ENCODE results near the gene OSER1.

Gene OSER1

DNA sequence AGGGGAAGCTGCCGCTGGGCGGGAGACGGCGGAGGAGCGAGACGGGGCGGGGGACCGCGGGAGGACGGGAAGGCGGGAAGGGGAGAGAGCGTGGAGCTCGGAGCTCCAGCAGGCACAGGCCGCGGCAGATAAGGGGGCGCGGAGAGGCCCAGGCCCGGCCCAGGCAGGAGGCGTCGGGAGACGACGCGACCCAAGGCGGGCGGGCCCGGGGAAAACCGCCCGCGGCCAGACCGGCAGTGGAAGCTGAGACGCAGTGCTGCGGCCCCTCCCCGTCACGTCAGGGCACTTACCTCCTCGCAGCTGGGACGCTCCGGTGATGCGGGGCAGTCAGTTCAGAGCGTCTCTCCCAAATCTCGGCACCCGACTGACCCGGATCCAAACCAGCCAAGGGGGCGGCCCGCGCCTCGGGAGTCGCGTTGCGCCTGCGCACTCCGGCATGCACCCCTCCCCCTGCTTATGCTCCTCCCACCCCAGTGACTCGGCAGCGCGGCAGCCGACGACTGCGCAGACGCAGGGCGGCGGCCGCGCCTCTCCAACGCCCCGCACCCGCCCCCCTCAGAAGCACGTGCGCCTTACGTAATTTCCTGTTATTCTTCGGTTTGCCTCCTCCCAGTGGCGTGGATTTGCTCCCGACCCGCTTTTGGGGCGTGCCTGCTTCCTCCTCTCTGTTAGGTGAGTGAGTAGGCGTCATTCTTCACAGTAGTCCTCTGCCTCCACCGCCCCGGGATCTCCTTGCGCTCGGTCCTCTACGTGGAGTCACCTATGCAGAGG lies at the start of gene OSER1:
TSS of gene OSER1 (minus strand) at position 366 of the 771 bp plus-strand sequence. CDS start 3,814 bp downstream, outside the sequence.
- Histone ChIP-seq H3K9me3 (ENCODE audit: control insufficient read depth, insufficient read depth, low read length) (no peaks in the 10 kb centered on the region), H3K27me3 (ENCODE audit: control insufficient read depth, insufficient read depth, low read length) (no peaks in the 10 kb centered on the region), H3K36me3 (ENCODE audit: control insufficient read depth, insufficient read depth, low read length) (peaks cover 4% of the 10 kb centered on the region), H3K4me3 (ENCODE audit: low read depth, low read length) (peak within 1 kb of the TSS; percentile 94), H3K4me1 (ENCODE audit: control insufficient read depth, insufficient read depth, low read length) (peaks cover 11% of the 10 kb centered on the region), H3K9ac (ENCODE audit: low read depth, low read length) (peak within 1 kb of the TSS; percentile 95)

DNA sequence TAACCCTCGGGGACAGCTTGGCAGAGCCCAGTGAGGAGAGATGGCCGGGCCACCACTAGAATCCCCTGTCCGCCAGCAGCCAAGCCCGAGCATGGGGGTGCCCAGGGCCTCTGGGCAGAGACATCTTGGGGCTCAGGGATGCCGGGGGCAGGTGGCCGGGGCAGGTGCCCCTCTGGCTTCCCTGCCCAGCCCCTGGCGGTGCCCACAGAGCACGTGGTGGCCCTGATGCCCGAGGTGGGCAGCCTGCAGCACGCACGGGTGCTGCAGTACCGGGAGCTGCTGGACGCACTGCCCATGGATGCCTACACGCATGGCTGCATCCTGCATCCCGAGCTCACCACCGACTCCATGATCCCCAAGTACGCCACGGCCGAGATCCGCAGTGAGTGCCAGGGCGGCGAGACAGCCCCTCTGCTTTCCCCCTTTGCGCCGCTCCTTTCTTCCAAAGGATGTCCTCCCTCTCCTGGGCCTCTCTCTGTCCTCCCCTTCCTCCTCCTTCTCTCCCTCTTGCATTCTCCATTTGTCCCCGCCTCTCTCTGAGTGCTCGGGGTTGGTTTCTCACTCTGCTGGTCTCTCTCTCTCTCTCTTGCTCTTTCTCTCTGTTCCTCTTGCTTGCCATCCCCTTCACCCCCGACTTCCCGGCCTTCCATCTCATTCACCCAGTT lies 47.8 kb upstream of the OSER1 start:
- H3K4me1 ChIP-seq (ENCODE audit: control insufficient read depth, insufficient read depth, low read length) = no peaks in the 10 kb centered on the region
- no peak overlapping the region for H3K4me3 ChIP-seq (ENCODE audit: low read depth, low read length)
- no peaks in the 10 kb centered on the region for H3K36me3 ChIP-seq (ENCODE audit: control insufficient read depth, insufficient read depth, low read length)
- no peaks in the 10 kb centered on the region for H3K27me3 ChIP-seq (ENCODE audit: control insufficient read depth, insufficient read depth, low read length)
- H3K9ac ChIP-seq (ENCODE audit: low read depth, low read length) = no peak overlapping the region
- H3K9me3 ChIP-seq (ENCODE audit: control insufficient read depth, insufficient read depth, low read length) = no peaks in the 10 kb centered on the region

DNA sequence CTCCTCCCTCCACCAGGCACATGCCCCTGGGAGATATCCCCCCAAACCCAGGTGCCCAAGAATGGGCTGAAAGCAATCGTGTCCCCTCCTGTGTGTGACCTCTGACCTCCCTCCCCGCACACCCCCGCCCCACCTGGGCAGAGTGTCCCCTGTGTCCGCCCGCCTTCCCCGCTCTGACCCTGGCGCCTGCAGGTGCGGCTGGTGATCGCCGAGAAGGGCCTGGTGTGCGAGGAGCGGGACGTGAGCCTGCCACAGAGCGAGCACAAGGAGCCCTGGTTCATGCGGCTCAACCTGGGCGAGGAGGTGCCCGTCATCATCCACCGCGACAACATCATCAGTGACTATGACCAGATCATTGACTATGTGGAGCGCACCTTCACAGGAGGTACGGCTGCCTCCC lies 46.4 kb upstream of the OSER1 start:
- Histone ChIP-seq H3K9me3 (ENCODE audit: control insufficient read depth, insufficient read depth, low read length) (no peaks in the 10 kb centered on the region), H3K4me3 (ENCODE audit: low read depth, low read length) (no peak overlapping the region), H3K36me3 (ENCODE audit: control insufficient read depth, insufficient read depth, low read length) (no peaks in the 10 kb centered on the region), H3K4me1 (ENCODE audit: control insufficient read depth, insufficient read depth, low read length) (no peaks in the 10 kb centered on the region), H3K9ac (ENCODE audit: low read depth, low read length) (no peak overlapping the region), H3K27me3 (ENCODE audit: control insufficient read depth, insufficient read depth, low read length) (no peaks in the 10 kb centered on the region)

DNA sequence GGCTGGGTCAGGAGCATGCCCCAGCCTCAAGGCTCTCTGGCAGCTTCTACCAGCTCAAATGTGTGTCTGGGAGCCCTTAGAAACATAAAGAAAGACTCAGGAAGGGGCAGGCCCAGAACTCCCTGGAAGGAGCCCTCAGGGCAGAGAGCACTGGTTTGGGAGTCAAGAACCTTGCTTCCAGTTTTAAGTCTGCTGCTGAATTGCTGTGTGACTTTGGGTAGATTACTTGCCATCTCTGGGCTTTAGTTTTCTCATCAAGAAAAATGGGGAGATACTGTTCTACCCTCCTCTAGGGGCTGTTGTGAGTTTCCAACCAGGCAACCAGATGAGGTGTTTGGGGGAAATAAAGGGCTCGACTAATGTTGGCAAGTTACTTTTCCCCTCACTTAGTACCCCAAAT lies 45.4 kb upstream of the OSER1 start:
- no peak overlapping the region for H3K9ac ChIP-seq (ENCODE audit: low read depth, low read length)
- no peaks in the 10 kb centered on the region for H3K9me3 ChIP-seq (ENCODE audit: control insufficient read depth, insufficient read depth, low read length)
- H3K4me3 ChIP-seq (ENCODE audit: low read depth, low read length) = no peak overlapping the region

DNA sequence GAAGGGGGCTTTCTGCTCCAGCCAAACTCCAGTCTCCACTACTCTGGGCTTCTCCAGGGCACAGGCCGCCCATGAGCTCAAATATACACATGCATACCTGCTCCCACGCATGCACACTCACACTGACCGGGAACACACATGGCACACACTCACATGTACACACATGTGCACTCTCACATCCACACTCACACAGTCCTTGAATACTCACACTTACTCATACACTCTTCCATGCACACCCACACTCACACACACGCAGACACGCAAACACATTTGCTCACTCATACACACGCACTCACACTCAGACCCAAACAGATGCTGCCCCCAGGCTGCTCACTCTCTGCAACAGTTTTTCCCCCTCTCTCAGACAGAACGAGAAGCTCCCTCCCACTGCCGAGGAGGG lies 43.5 kb upstream of the OSER1 start:
- no peaks in the 10 kb centered on the region for H3K27me3 ChIP-seq (ENCODE audit: control insufficient read depth, insufficient read depth, low read length)
- no peaks in the 10 kb centered on the region for H3K36me3 ChIP-seq (ENCODE audit: control insufficient read depth, insufficient read depth, low read length)
- H3K9me3 ChIP-seq (ENCODE audit: control insufficient read depth, insufficient read depth, low read length) = no peaks in the 10 kb centered on the region
- H3K4me3 ChIP-seq (ENCODE audit: low read depth, low read length) = no peak overlapping the region
- no peaks in the 10 kb centered on the region for H3K4me1 ChIP-seq (ENCODE audit: control insufficient read depth, insufficient read depth, low read length)
- H3K9ac ChIP-seq (ENCODE audit: low read depth, low read length) = no peak overlapping the region

More for the DNA sequence above, 45.4 kb upstream of the OSER1 start:
- no peaks in the 10 kb centered on the region for H3K36me3 ChIP-seq (ENCODE audit: control insufficient read depth, insufficient read depth, low read length)
- no peaks in the 10 kb centered on the region for H3K27me3 ChIP-seq (ENCODE audit: control insufficient read depth, insufficient read depth, low read length)
- no peaks in the 10 kb centered on the region for H3K4me1 ChIP-seq (ENCODE audit: control insufficient read depth, insufficient read depth, low read length)

DNA sequence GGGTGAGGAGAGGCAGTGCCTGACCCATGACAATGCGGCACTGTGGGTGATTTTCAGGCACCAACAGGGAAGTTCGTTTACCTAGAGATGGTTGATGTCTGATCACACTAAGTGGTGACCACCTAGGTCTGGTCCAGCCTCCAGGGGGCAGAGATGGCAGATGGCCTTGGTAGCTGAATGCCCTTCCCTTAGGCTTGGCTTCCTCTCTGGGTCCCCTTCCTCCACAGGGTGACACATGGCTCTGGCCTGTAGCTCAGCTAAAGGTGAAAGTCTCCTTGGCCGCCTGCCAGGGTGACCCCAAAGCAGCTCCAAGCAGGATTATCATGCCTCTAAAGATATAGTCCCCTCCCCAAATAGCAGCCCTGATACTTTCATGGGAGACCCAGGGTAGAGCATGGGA lies 43.0 kb upstream of the OSER1 start:
- Histone ChIP-seq H3K9ac (ENCODE audit: low read depth, low read length) (no peak overlapping the region), H3K36me3 (ENCODE audit: control insufficient read depth, insufficient read depth, low read length) (no peaks in the 10 kb centered on the region), H3K9me3 (ENCODE audit: control insufficient read depth, insufficient read depth, low read length) (no peaks in the 10 kb centered on the region), H3K4me1 (ENCODE audit: control insufficient read depth, insufficient read depth, low read length) (no peaks in the 10 kb centered on the region), H3K27me3 (ENCODE audit: control insufficient read depth, insufficient read depth, low read length) (no peaks in the 10 kb centered on the region), H3K4me3 (ENCODE audit: low read depth, low read length) (no peak overlapping the region)

DNA sequence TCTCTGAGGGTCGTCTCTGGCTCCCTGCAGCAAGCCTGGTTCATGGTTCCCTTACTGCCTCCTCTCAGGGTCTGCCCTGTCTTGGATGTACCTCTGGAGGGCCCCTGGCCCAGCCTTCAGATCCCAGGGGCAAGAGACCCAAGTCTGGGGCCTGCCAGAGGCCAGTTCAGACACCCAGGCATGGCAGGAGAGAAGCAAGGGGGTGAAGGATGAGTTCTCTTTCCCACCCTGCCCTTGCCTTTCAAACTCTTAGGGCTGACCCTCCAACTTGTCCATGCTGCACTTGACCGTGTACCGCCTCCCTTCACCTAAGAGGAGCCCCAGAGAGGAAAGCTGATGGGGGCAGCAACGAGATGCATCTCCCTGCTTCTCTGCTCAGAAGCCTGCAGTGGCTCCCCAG lies 40.7 kb upstream of the OSER1 start:
- Histone ChIP-seq H3K27me3 (ENCODE audit: control insufficient read depth, insufficient read depth, low read length) (peaks cover 5% of the 10 kb centered on the region), H3K4me3 (ENCODE audit: low read depth, low read length) (no peak overlapping the region), H3K9me3 (ENCODE audit: control insufficient read depth, insufficient read depth, low read length) (no peaks in the 10 kb centered on the region), H3K4me1 (ENCODE audit: control insufficient read depth, insufficient read depth, low read length) (peaks cover 5% of the 10 kb centered on the region), H3K36me3 (ENCODE audit: control insufficient read depth, insufficient read depth, low read length) (no peaks in the 10 kb centered on the region), H3K9ac (ENCODE audit: low read depth, low read length) (no peak overlapping the region)

DNA sequence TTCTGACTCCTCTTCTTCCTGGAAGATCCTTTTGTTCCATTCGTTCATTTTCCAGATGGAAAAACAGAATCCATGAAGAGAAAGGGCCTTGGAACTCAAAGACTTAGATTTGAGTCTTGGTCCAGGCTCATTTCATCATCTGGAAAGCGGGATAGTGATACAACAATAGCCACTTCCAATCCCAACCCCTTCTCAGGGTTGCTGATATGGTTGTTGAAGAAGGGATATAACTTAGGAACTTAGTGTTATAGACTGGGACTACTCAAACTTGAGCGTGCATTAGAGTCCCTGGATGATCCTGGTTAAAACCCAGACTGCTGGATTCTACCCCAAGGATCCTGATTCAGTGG lies 37.8 kb upstream of the OSER1 start:
- no peaks in the 10 kb centered on the region for H3K36me3 ChIP-seq (ENCODE audit: control insufficient read depth, insufficient read depth, low read length)

DNA sequence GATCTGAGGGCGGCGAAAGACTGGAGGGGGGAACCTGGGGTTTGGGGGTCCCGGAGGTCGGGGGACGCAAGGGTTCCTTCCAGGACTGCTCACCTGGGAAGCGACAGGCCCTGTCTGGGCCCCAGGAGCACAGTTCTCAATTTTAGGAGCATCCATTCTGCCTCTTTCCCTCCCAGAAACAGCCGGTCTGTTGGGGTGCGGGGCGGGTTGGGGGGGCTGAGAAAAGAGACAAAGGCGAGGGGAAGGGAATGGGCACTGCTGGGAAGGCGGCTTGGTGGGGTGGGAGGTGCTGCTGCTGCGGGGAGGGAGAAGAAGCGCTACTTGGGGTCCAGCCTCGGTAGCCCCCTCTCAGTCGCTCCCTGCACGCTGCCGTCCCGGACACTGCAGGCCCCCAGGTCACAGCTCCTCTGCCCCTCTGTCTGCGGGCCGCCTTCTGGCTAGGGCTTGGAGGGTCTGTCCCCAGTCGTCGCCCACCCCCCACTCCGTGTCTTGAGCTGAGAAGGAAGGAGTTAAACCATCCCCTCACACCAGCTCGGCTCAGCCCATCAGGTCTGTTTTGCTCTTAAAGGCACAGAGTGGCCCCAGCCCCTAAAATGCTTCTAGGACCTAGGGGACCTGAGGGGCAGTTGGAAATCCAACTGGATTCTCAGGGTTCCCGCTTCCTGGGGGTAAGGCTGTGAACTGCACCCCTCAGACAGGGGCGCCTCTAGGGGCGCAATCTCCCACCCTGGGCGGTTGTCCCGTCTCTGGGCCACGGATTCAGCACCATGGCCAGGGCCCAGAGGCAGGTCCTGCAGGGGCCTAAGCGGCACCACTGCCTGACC lies 37.2 kb upstream of the OSER1 start:
- Histone ChIP-seq H3K36me3 (ENCODE audit: control insufficient read depth, insufficient read depth, low read length) (no peaks in the 10 kb centered on the region), H3K27me3 (ENCODE audit: control insufficient read depth, insufficient read depth, low read length) (peaks cover 7% of the 10 kb centered on the region), H3K4me3 (ENCODE audit: low read depth, low read length) (peak overlapping the region; percentile 76), H3K4me1 (ENCODE audit: control insufficient read depth, insufficient read depth, low read length) (peaks cover 10% of the 10 kb centered on the region), H3K9ac (ENCODE audit: low read depth, low read length) (no peak overlapping the region), H3K9me3 (ENCODE audit: control insufficient read depth, insufficient read depth, low read length) (no peaks in the 10 kb centered on the region)

More for the DNA sequence above, 37.8 kb upstream of the OSER1 start:
- no peaks in the 10 kb centered on the region for H3K9me3 ChIP-seq (ENCODE audit: control insufficient read depth, insufficient read depth, low read length)
- peaks cover 10% of the 10 kb centered on the region for H3K4me1 ChIP-seq (ENCODE audit: control insufficient read depth, insufficient read depth, low read length)
- H3K27me3 ChIP-seq (ENCODE audit: control insufficient read depth, insufficient read depth, low read length) = peaks cover 7% of the 10 kb centered on the region
- H3K4me3 ChIP-seq (ENCODE audit: low read depth, low read length) = no peak overlapping the region
- H3K9ac ChIP-seq (ENCODE audit: low read depth, low read length) = no peak overlapping the region

DNA sequence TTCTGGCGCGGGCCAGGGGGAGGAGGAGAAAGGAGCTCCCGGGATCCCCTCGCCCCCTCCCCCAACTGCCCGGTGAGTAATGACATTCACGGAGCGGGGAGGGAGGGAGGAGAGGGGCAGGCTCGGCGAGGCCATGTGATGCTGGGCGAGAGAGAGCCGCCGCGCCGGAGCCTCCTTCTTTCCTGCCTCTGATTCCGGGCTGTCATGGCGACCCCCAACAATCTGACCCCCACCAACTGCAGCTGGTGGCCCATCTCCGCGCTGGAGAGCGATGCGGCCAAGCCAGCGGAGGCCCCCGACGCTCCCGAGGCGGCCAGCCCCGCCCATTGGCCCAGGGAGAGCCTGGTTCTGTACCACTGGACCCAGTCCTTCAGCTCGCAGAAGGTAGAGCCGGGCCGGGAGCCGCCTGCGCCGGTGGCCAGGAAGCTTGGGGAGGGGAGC lies 36.6 kb upstream of the OSER1 start, which contains the start of gene GDAP1L1:
TSS of gene GDAP1L1 (plus strand) at position 178 of the 441 bp plus-strand sequence. CDS start at position 205, 27 bp downstream.
- Histone ChIP-seq H3K4me1 (ENCODE audit: control insufficient read depth, insufficient read depth, low read length) (peaks cover 10% of the 10 kb centered on the region), H3K36me3 (ENCODE audit: control insufficient read depth, insufficient read depth, low read length) (no peaks in the 10 kb centered on the region), H3K9ac (ENCODE audit: low read depth, low read length) (no peak within 1 kb of the TSS), H3K27me3 (ENCODE audit: control insufficient read depth, insufficient read depth, low read length) (peaks cover 7% of the 10 kb centered on the region), H3K9me3 (ENCODE audit: control insufficient read depth, insufficient read depth, low read length) (no peaks in the 10 kb centered on the region), H3K4me3 (ENCODE audit: low read depth, low read length) (peak within 1 kb of the TSS; percentile 76)

DNA sequence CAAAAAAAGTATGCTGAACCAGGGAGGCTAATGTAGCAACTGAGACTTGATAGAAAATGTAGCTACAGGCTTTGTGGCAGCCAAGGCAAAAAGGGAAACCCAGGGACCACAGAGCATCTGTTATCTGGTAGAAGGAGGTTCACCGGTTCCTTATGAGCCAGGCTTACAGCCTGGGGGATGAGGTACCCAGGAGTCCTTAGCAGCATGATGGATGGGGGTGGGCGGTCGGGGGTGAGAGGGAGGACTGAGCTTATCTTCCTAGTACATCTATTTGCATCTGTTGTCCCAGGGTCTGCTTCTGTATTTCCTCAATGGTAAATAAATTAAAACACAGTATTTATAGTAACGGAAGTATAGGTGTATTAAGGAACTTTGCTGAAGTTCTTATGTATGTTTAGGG lies 35.4 kb upstream of the OSER1 start:
- Histone ChIP-seq H3K4me3 (ENCODE audit: low read depth, low read length) (no peak overlapping the region), H3K9me3 (ENCODE audit: control insufficient read depth, insufficient read depth, low read length) (no peaks in the 10 kb centered on the region), H3K4me1 (ENCODE audit: control insufficient read depth, insufficient read depth, low read length) (peaks cover 10% of the 10 kb centered on the region), H3K27me3 (ENCODE audit: control insufficient read depth, insufficient read depth, low read length) (peaks cover 7% of the 10 kb centered on the region), H3K36me3 (ENCODE audit: control insufficient read depth, insufficient read depth, low read length) (no peaks in the 10 kb centered on the region), H3K9ac (ENCODE audit: low read depth, low read length) (no peak overlapping the region)

Measured in iPS-15b (cell line).